Esophagus squamous epithelium (tissue), 5 donors: ENCODE measurements around the gene SLC1A2. TPM values are rescaled to one million over a fixed set of nuclear protein-coding genes. Genes with fewer than 3 reads are reported as not detected.

Source experiments
- DNase-seq: peaks from one replicate; lab custom pipeline; 2025; lab: John Stamatoyannopoulos, UW
- H3K27ac ChIP-seq, 4 donors: fragments of 200-600 bp; sonication (generic); one replicate each; pipeline ENCODE4 v1.5.1; 2016 to 2019; ENCODE audit warnings: mild to moderate bottlenecking in 1 of 4
- H3K27me3 ChIP-seq, 4 donors: fragments of 200-600 bp; sonication (generic); 1 replicate in 3 of 4; 2 replicates in 1 of 4; pipeline versions ENCODE4 v1.5.1 to v1.6.0; 2017 to 2021; ENCODE audit warnings: antibody characterized with exemption in 1 of 4
- H3K36me3 ChIP-seq, 3 donors: fragments of 200-600 bp; sonication (generic); one replicate each; pipeline ENCODE4 v1.5.1; 2016 to 2019
- H3K4me1 ChIP-seq, 3 donors: fragments of 200-600 bp; sonication (generic); one replicate each; pipeline ENCODE4 v1.5.1; 2017 to 2019
- H3K4me3 ChIP-seq, 4 donors: fragments of 200-600 bp; sonication (generic); 1 replicate in 3 of 4; 2 replicates in 1 of 4; pipeline ENCODE4 v1.5.1; 2016 to 2019; ENCODE audit warnings: mild to moderate bottlenecking in 2 of 4, moderate library complexity in 1 of 4
- H3K9me3 ChIP-seq, 3 donors: fragments of 200-600 bp; sonication (generic); one replicate each; pipeline ENCODE4 v1.5.1; 2016 to 2019
- POLR2A ChIP-seq, 4 donors: fragments of 450-650 bp; IDR thresholded peaks; one replicate each; pipeline ENCODE4 v1.6.1; 2017; ENCODE audit warnings: antibody characterized with exemption in 4 of 4, mild to moderate bottlenecking in 4 of 4, moderate library complexity in 3 of 4
- WGBS, 2 donors: methylation state at CpG; one replicate each; pipeline ENCODE4 v1.1.5; 2018; 5-methylcytosine and 5-hydroxymethylcytosine counted together
- intact Hi-C: fragments of 100-400 bp; cut with DNase I; formaldehyde crosslinking; loops from one replicate; pipeline ENCODE4 v1.15.0; 2022
- total RNA-seq, 4 donors: library from RNA; depleted of rRNA; stranded (reverse); fragments of >200 nt; gene quantifications; one replicate each; pipeline ENCODE4 v1.1.0, GENCODE V29; 2016
- TF ChIP-seq, protein P1 (sequence below), 6 experiments: fragments of 450-650 bp in 4 of 6; fragments of 200-600 bp in 2 of 6; sonication (generic) in 2 of 6; IDR thresholded peaks; one replicate each; pipeline ENCODE4 v1.5.1; 2016 to 2019; ENCODE audit warnings: antibody characterized with exemption in 6 of 6, mild to moderate bottlenecking in 4 of 6, moderate library complexity in 4 of 6
- donor health status: DM: yes; HTN: yes; CAD: no.

Gene SLC1A2
- total RNA-seq, 4 donors from 2014 or later: 0.04 to 0.61 (median 0.19) TPM; not detected in 1

DNA sequence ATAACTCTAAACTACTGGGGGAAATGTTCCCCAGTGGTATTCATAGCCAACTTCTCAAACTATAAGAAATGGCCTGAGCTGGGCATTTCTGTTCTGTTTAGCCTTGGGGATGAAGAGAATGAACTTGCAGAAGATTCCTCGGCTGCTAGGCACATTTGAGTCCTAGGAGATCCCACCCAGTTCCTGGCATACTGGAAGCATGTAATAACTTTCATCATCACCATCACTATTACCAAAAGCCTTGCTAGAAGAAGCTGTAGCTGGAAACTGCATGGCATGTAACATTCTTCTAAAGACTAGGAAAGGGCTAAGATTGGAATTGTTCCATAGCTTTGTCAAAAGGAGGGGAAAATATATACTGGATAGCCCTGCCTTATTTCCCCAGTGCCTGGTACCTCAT, 40.1 kb upstream of the SLC1A2 start:
- H3K27me3 ChIP-seq: peaks cover 0 to 5% (median 0%) of the 10 kb centered on the region in 4 donors
- intact Hi-C loops: no loop called here
- no peaks in the 10 kb centered on the region for H3K36me3 ChIP-seq
- no peak for TF ChIP-seq POLR2A (IDR thresholded peaks at IDR 0.05)
- TF ChIP-seq, protein P1, sequence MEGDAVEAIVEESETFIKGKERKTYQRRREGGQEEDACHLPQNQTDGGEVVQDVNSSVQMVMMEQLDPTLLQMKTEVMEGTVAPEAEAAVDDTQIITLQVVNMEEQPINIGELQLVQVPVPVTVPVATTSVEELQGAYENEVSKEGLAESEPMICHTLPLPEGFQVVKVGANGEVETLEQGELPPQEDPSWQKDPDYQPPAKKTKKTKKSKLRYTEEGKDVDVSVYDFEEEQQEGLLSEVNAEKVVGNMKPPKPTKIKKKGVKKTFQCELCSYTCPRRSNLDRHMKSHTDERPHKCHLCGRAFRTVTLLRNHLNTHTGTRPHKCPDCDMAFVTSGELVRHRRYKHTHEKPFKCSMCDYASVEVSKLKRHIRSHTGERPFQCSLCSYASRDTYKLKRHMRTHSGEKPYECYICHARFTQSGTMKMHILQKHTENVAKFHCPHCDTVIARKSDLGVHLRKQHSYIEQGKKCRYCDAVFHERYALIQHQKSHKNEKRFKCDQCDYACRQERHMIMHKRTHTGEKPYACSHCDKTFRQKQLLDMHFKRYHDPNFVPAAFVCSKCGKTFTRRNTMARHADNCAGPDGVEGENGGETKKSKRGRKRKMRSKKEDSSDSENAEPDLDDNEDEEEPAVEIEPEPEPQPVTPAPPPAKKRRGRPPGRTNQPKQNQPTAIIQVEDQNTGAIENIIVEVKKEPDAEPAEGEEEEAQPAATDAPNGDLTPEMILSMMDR (IDR thresholded peaks at IDR 0.05): no peak
- WGBS, 2 donors: 67 to 90% methylated on average over 1 of the region's 1 CpG
- no peaks in the 10 kb centered on the region for H3K9me3 ChIP-seq
- no peak overlapping the region for H3K4me3 ChIP-seq
- no peaks in the 10 kb centered on the region for H3K4me1 ChIP-seq
- DNase-seq: no peak
- H3K27ac ChIP-seq: no peak overlapping the region

DNA sequence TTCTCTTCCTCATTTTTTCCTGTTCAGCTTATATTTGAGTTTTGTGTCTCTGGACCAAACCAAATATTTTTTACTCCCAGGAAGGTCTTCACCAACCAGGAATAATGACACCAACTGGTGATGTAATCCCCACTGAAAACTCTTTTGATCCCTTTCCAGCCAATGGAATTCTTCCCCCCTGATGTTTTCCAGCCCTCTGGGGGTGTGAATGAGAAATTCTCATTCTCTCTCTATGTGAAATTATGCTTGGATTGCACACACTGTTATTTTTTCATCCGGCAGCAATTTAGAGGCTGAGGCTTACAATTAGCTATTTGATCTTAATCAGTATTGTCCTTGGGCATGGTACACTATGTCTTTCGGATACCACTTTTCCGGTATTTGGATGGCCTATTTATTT, 39.5 kb upstream of the SLC1A2 start:
- DNase-seq: no peak
- WGBS, 2 donors: 80 to 87% methylated on average over 3 of the region's 3 CpGs
- TF ChIP-seq, protein P1 (IDR thresholded peaks at IDR 0.05): no peak
- no peak for TF ChIP-seq POLR2A (IDR thresholded peaks at IDR 0.05)
- H3K4me3 ChIP-seq: no peak overlapping the region
- intact Hi-C loops: no loop called here
- H3K4me1 ChIP-seq: no peaks in the 10 kb centered on the region
- H3K27me3 ChIP-seq: peaks cover 0 to 9% (median 0%) of the 10 kb centered on the region in 4 donors
- H3K36me3 ChIP-seq: no peaks in the 10 kb centered on the region
- no peaks in the 10 kb centered on the region for H3K9me3 ChIP-seq
- no peak overlapping the region for H3K27ac ChIP-seq

DNA sequence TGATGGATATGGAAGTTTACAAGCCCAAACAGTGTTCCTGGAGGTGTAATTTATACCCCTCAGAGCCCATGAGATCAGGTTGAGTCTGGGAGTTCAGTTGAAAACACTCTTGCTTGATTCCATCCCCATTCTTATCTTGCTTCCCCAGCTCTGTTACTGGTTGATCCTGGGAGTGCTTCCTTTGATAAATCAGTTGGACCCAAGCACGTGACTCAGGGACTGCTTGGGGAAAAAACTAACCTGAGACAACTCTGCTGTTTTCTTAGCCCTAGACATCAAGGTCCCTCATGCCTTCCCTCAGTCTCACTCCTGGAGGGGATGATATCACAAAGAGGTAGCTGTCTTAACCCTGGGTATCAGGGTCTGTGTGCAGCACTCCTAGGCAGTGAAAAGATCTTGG, 35.0 kb upstream of the SLC1A2 start:
- H3K9me3 ChIP-seq: no peaks in the 10 kb centered on the region
- WGBS, 2 donors: 60 to 64% methylated on average over 1 of the region's 1 CpG

GRCh38 chr11:35436581-35437250, 17.4 kb upstream of the SLC1A2 start:
- Histone ChIP-seq H3K27ac (no peak overlapping the region), H3K9me3 (no peaks in the 10 kb centered on the region), H3K36me3 (no peaks in the 10 kb centered on the region), H3K4me3 (no peak overlapping the region), H3K27me3 (peaks cover 0 to 23% (median 0%) of the 10 kb centered on the region in 4 donors), H3K4me1 (no peaks in the 10 kb centered on the region)
- no peak for DNase-seq
- WGBS, 2 donors: 90 to 92% methylated on average over 2 of the region's 2 CpGs
- intact Hi-C loops: no loop called here
- TF ChIP-seq, protein P1 (IDR thresholded peaks at IDR 0.05): no peak
- TF ChIP-seq POLR2A (IDR thresholded peaks at IDR 0.05): no peak

More for the DNA sequence above, 35.0 kb upstream of the SLC1A2 start:
- H3K27me3 ChIP-seq: peaks cover 0 to 11% (median 0%) of the 10 kb centered on the region in 4 donors
- intact Hi-C loops: no loop called here
- no peaks in the 10 kb centered on the region for H3K36me3 ChIP-seq
- H3K4me1 ChIP-seq: no peaks in the 10 kb centered on the region
- no peak for DNase-seq
- no peak overlapping the region for H3K27ac ChIP-seq
- no peak overlapping the region for H3K4me3 ChIP-seq
- no peak for TF ChIP-seq POLR2A (IDR thresholded peaks at IDR 0.05)
- TF ChIP-seq, protein P1 (IDR thresholded peaks at IDR 0.05): no peak

- no peaks in the 10 kb centered on the region for H3K36me3 ChIP-seq
- 59 to 68% methylated on average over 3 of the region's 3 CpGs for WGBS, 2 donors
- intact Hi-C loops: no loop called here
- no peak overlapping the region for H3K4me3 ChIP-seq
- no peak overlapping the region for H3K27ac ChIP-seq
- TF ChIP-seq, protein P1 (IDR thresholded peaks at IDR 0.05): no peak
- TF ChIP-seq POLR2A (IDR thresholded peaks at IDR 0.05): no peak
- DNase-seq: no peak
- peaks cover 0 to 26% (median 0%) of the 10 kb centered on the region in 4 donors for H3K27me3 ChIP-seq
- H3K9me3 ChIP-seq: no peaks in the 10 kb centered on the region
- no peaks in the 10 kb centered on the region for H3K4me1 ChIP-seq
These were observed 14.2 kb upstream of the SLC1A2 start for GRCh38 chr11:35433588-35433987.
